K562 treated with DMSO at 1 percent for 24 hours (cell line): ENCODE data around the gene FBLN7. TPM values are rescaled to one million over a fixed set of nuclear protein-coding genes. Genes with fewer than 3 reads are reported as not detected.

Experiments used
- total RNA-seq: library from RNA; unstranded; fragments of 300-600 nt; gene quantifications from 2 replicates; pipeline ENCODE4 v1.2.3, GENCODE V29; 2022; ENCODE audit warnings: low read depth; ENCODE audit not compliant: insufficient read depth

FBLN7 gene
- total RNA-seq: not detected in 2 replicates

DNA sequence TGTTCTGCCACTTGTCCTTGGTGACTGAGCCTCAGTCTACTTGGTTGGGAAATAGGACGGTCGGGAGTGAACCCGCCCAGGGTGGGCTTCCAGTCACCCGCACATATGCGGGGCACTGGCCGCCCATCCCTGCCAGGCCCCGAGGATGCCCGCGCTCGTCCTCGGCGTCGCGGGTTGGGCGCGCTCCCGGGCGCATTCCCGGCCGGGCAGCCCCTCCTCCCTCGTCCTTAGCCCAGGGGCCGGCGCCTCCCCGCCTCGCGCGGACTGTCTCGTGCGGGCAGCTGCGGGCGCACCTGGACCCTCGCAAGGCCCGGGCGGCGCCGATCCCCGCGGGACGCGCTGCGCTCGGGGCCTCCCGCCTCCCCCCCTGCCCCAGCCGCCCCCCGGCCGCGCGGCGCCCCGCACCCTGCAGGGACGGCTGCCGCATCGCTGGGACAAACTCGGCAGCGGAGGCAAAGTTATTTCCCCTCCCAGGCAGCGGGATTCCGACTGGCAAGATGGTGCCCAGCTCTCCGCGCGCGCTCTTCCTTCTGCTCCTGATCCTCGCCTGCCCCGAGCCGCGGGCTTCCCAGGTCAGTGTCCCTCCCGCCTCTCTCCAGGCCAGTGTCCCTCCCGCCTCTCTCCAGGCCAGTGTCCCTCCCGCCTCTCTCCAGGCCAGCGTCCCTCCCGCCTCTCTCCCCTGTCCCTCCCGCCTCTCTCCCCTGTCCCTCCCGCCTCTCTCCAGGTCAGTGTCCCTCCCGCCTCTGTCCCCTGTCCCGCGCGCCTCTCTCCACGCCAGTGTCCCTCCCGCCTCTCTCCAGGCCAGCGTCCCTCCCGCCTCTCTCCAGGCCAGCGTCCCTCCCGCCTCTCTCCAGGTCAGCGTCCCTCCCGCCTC, at the start of gene FBLN7:
Gene FBLN7, plus strand, starts transcription at position 227 of the 874 bp plus-strand sequence. Its CDS starts 271 bp downstream, at position 498.

Other genes starting within 250 kb of the FBLN7 start
- 1.9 and 2.2 TPM in 2 replicates for gene MERTK, start 239.8 kb upstream of the FBLN7 start, total RNA-seq
- 8.9 and 10.5 TPM in 2 replicates for gene TMEM87B, start 83.1 kb upstream of the FBLN7 start, total RNA-seq
- gene ZC3H8, start 116.7 kb downstream of the FBLN7 start, total RNA-seq: 6.2 and 8.4 TPM in 2 replicates
- gene ZC3H6, start 137.2 kb downstream of the FBLN7 start, total RNA-seq: 2.1 and 4.4 TPM in 2 replicates